T-helper 17 cell (primary cell): ENCODE results near the gene ZSCAN21. TPM values are rescaled to one million over a fixed set of nuclear protein-coding genes. Genes with fewer than 3 reads are reported as not detected.

Experiments
- ATAC-seq: fragments of 150-1000 bp; cut with Tn5 transposase; 2 replicates; pipeline ENCODE4 v1.10.0; 2021; ENCODE audit warnings: mild to moderate bottlenecking, moderate library complexity
- DNase-seq, 3 donors: peaks; one replicate each; pipeline versions ENCODE4 v3.0.0 to v3.0.0-alpha.2; 2020 to 2021
- H3K9me3 ChIP-seq: one replicate; pipeline ENCODE4 v1.7.0; 2013; ENCODE audit warnings: low read length, mild to moderate bottlenecking; ENCODE audit not compliant: control insufficient read depth, poor library complexity, severe bottlenecking
- H3K27ac Mint-ChIP-seq: one replicate; pipeline ENCODE4 v1.8.0; 2022; ENCODE audit warnings: mild to moderate bottlenecking, moderate library complexity, mixed read lengths
- H3K27me3 Mint-ChIP-seq: one replicate; pipeline ENCODE4 v1.8.0; 2022; ENCODE audit warnings: mixed read lengths
- H3K36me3 Mint-ChIP-seq: one replicate; pipeline ENCODE4 v1.8.0; 2022; ENCODE audit warnings: low read depth, mixed read lengths
- H3K4me1 Mint-ChIP-seq: one replicate; pipeline ENCODE4 v1.8.0; 2022; ENCODE audit warnings: mild to moderate bottlenecking, mixed read lengths
- H3K4me3 Mint-ChIP-seq: one replicate; pipeline ENCODE4 v1.8.0; 2022; ENCODE audit warnings: mild to moderate bottlenecking, moderate library complexity, mixed read lengths
- total RNA-seq, 4 donors: library from RNA in 2 of 4; stranded (reverse) in 2 of 4; gene quantifications; one replicate each; pipeline ENCODE4 v1.2.3 and lab custom pipeline; 2022 to 2026

The ZSCAN21 gene
- total RNA-seq, 2 donors from 2014 or later, result 4.2 to 5.2 TPM

DNA sequence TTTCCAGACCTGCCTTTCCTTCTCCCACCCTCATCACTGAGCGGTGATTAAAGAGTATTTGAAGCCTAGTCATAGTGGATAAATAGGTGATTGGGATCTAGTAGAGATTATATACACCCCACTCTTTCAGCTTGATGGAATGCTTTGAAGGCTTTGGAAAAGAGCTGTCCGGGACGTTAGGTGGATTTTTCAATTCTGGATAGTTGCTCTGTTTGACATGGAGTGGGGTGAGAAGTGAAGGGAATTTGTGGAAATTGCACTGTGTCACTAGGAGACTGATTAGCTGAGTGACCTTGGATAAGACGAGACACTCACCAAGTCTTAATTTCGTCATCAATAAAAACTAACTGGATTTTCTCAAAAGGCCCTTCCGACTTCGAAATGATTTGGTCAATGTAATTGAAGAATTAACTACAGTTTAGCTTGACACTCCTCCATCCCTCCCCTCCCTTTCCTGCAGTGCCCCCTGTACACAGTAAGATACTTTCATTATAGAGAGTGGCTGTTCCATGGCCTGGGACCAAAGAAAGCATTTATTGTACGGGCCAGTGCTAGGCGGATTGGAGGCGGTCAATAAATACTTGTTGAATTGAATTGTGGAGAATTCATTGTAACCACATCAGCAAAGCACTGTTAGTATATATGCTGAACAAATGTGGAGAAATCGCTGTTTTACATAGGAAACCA lies 33.2 kb upstream of the ZSCAN21 start:
- peaks cover 24% of the 10 kb centered on the region for H3K4me1 Mint-ChIP-seq
- H3K4me3 Mint-ChIP-seq, result peak overlapping the region; percentile 93
- H3K9me3 ChIP-seq, result no peaks in the 10 kb centered on the region
- ATAC-seq, result no peak
- peak overlapping the region; percentile 95 for H3K27ac Mint-ChIP-seq
- H3K27me3 Mint-ChIP-seq, result no peaks in the 10 kb centered on the region
- DNase-seq, result no peak
- H3K36me3 Mint-ChIP-seq, result peaks cover 4% of the 10 kb centered on the region

DNA sequence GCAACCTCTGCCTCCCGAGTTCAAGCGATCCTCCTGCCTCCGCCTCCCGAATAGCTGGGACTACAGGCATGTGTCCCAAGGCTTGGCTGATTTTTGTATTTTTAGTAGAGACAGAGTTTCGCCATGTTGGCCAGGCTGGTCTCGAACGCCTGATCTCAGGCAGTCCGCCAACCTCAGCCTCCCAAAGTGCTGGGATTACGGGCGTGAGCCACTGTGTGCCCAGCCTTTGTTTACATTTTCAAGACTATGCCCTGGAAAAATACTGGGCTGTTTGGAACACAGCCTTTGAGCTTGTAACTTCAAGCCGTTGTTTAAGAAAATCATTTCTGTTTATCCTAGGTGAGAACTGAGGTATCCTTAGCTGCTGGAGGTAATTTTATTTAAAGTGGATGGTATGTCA lies 32.3 kb upstream of the ZSCAN21 start:
- peaks cover 4% of the 10 kb centered on the region for H3K36me3 Mint-ChIP-seq
- H3K9me3 ChIP-seq, result no peaks in the 10 kb centered on the region
- no peak for DNase-seq
- peak overlapping the region; percentile 95 for H3K27ac Mint-ChIP-seq
- peaks cover 24% of the 10 kb centered on the region for H3K4me1 Mint-ChIP-seq
- H3K27me3 Mint-ChIP-seq, result no peaks in the 10 kb centered on the region
- no peak for ATAC-seq
- no peak overlapping the region for H3K4me3 Mint-ChIP-seq

DNA sequence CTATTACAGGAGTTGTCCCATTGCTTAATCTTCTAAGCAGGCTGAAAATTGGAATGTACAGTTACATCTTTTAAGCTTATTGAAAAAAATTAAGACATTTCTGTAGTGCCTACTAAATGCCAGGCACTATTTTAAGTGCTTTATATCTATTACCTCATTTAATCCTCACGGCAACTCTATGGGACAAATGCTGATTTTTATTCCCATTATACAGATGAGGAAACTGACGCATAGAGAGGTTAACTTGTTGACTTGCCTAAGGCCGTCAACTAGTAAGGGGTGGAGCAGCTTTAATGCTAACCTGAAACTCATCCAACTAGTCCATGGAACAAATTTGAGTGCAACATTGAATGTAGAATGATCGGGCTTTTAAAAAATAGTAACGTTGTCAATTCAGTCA lies 31.7 kb upstream of the ZSCAN21 start:
- no peak for ATAC-seq
- peaks cover 4% of the 10 kb centered on the region for H3K36me3 Mint-ChIP-seq
- no peak overlapping the region for H3K27ac Mint-ChIP-seq
- H3K4me1 Mint-ChIP-seq, result peaks cover 24% of the 10 kb centered on the region
- no peaks in the 10 kb centered on the region for H3K9me3 ChIP-seq
- H3K27me3 Mint-ChIP-seq, result no peaks in the 10 kb centered on the region
- H3K4me3 Mint-ChIP-seq, result no peak overlapping the region
- no peak for DNase-seq

DNA sequence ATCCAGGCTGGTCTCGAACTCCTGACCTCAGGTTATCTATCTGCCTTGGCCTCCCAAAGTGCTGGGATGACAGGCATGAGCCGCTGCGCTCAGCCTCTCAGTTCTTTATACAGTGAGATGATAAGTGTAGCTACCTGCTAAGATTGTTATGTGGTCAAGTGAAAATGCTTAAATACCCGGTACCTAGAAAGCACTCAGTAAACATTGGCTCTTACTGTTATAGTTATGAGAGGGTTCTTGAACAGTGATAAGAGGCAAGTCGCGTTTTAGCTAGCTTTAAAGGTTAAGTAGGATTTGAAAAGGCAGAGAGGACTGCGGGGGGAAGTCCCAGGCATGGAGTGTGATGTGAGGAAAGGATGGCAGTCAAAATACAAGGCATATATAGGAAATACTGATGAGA lies 29.7 kb upstream of the ZSCAN21 start:
- H3K27me3 Mint-ChIP-seq, result no peaks in the 10 kb centered on the region
- peaks cover 4% of the 10 kb centered on the region for H3K36me3 Mint-ChIP-seq
- DNase-seq (no peak), ATAC-seq (no peak)
- H3K27ac Mint-ChIP-seq, result peak overlapping the region; percentile 88
- H3K9me3 ChIP-seq, result no peaks in the 10 kb centered on the region
- no peak overlapping the region for H3K4me3 Mint-ChIP-seq
- H3K4me1 Mint-ChIP-seq, result peaks cover 24% of the 10 kb centered on the region

DNA sequence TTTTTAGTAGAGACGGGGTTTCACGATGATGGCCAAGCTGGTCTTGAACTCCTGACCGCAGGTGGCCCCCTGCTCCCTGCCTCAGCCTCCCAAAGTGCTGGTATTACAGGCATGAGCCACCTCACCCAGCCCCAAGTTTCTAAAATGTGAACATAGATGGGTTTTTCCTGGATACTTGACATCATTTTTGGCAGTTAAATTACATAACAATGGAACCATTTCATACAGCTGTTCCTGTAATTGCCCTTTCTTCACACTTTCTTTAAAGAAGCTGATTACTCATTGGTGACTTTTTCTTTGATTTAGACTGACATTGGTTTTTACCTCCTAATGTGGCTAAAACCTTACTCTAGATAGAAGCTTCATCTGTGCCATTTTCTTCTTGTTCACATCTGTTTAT lies 28.3 kb upstream of the ZSCAN21 start:
- peaks cover 17% of the 10 kb centered on the region for H3K4me1 Mint-ChIP-seq
- H3K36me3 Mint-ChIP-seq, result peaks cover 4% of the 10 kb centered on the region
- no peaks in the 10 kb centered on the region for H3K9me3 ChIP-seq
- no peaks in the 10 kb centered on the region for H3K27me3 Mint-ChIP-seq
- no peak for DNase-seq
- no peak overlapping the region for H3K4me3 Mint-ChIP-seq
- no peak for ATAC-seq
- H3K27ac Mint-ChIP-seq, result peak overlapping the region; percentile 14

DNA sequence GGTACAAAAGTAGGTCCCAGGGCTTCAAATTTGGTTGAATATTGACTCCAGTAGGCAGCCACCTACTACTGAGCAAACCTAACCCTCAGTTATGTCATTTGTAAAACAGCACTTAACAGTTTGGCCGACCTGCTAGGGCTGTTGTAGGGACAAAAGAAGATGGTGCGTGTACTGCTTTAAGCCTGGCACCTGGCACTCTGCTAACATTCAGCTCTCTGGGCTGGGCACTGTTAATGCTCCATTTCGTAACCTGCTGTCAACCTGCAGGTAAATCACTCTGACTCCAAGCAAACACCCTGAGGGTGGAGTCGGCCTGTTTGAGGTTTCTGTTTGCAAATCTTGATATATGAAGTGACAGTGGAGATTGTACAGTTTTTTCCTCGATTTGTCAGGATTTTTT lies 27.0 kb upstream of the ZSCAN21 start:
- Mint-ChIP-seq H3K36me3 (peaks cover 4% of the 10 kb centered on the region), H3K27ac (no peak overlapping the region), H3K27me3 (no peaks in the 10 kb centered on the region), H3K4me1 (peaks cover 14% of the 10 kb centered on the region), H3K4me3 (no peak overlapping the region)
- no peaks in the 10 kb centered on the region for H3K9me3 ChIP-seq
- ATAC-seq (no peak), DNase-seq (no peak)

DNA sequence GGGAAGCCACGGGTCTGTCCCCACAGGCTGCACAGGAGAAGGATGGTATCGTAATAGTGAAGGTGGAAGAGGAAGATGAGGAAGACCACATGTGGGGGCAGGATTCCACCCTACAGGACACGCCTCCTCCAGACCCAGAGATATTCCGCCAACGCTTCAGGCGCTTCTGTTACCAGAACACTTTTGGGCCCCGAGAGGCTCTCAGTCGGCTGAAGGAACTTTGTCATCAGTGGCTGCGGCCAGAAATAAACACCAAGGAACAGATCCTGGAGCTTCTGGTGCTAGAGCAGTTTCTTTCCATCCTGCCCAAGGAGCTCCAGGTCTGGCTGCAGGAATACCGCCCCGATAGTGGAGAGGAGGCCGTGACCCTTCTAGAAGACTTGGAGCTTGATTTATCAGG lies 26.0 kb upstream of the ZSCAN21 start:
- Mint-ChIP-seq H3K27me3 (no peaks in the 10 kb centered on the region), H3K4me1 (peaks cover 11% of the 10 kb centered on the region), H3K27ac (peak overlapping the region; percentile 34), H3K4me3 (no peak overlapping the region), H3K36me3 (peaks cover 4% of the 10 kb centered on the region)
- no peak for ATAC-seq
- DNase-seq, result no peak
- H3K9me3 ChIP-seq, result no peaks in the 10 kb centered on the region

DNA sequence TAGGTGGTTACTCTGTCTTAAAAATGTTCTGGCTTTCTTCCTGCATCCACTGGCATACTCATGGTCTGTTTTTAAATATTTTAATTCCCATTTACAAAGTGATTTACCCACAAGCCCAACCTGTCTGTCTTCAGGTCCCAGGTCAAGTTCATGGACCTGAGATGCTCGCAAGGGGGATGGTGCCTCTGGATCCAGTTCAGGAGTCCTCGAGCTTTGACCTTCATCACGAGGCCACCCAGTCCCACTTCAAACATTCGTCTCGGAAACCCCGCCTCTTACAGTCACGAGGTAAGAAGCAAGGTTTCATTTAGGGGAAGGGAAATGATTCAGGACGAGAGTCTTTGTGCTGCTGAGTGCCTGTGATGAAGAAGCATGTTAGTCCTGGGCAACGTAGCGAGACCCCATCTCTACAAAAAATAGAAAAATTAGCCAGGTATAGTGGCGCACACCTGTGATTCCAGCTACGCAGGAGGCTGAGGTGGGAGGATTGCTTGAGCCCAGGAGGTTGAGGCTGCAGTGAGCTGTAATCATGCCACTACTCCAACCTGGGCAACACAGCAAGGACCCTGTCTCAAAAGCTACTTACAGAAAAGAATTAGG lies 25.5 kb upstream of the ZSCAN21 start:
- DNase-seq (no peak), ATAC-seq (no peak)
- no peaks in the 10 kb centered on the region for H3K9me3 ChIP-seq
- Mint-ChIP-seq H3K27me3 (no peaks in the 10 kb centered on the region), H3K36me3 (peaks cover 4% of the 10 kb centered on the region), H3K4me3 (no peak overlapping the region), H3K4me1 (peaks cover 11% of the 10 kb centered on the region), H3K27ac (peak overlapping the region; percentile 34)

DNA sequence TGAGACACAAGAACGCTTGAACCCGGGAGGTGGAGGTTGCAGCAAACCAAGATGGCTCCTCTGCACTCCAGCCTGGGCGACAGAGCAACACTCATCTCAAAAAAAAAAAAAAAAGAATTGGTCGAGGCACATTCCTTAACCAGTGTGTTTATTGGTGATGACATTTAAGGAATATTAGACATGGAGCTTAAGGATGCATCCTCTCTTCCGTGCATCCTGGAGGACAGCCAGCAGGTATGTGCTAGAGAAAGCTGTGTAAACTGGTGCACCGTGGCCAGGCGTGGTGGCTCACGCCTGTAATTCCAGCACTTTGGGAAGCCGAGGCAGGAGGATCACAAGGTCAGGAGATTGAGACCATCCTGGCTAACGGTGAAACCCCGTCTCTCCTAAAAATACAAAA lies 22.4 kb upstream of the ZSCAN21 start:
- H3K27me3 Mint-ChIP-seq, result no peaks in the 10 kb centered on the region
- no peak overlapping the region for H3K4me3 Mint-ChIP-seq
- ATAC-seq (no peak), DNase-seq (no peak)
- peaks cover 4% of the 10 kb centered on the region for H3K36me3 Mint-ChIP-seq
- H3K4me1 Mint-ChIP-seq, result peaks cover 5% of the 10 kb centered on the region
- no peak overlapping the region for H3K27ac Mint-ChIP-seq
- H3K9me3 ChIP-seq, result no peaks in the 10 kb centered on the region

DNA sequence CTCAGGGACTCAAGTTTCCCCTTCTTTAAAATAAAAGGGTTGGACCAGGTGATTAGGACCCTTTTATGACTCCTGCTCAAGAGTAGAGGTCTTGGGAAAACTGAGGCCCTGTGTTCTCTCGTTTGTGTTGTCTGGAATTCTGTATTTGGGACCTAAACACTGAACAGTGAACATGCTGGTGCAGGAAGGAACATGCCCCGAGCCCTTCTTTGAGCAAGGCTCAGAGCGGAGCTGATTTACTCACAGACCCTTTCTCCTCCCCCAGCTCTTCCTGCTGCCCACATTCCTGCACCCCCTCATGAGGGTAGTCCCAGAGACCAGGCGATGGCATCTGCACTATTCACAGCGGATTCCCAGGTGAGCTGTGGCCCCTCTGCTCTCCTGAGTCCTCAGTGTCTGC lies 20.0 kb upstream of the ZSCAN21 start:
- ATAC-seq (no peak), DNase-seq (no peak)
- Mint-ChIP-seq H3K27ac (no peak overlapping the region), H3K4me1 (peaks cover 5% of the 10 kb centered on the region), H3K27me3 (no peaks in the 10 kb centered on the region), H3K4me3 (no peak overlapping the region), H3K36me3 (peaks cover 8% of the 10 kb centered on the region)
- H3K9me3 ChIP-seq, result no peaks in the 10 kb centered on the region

DNA sequence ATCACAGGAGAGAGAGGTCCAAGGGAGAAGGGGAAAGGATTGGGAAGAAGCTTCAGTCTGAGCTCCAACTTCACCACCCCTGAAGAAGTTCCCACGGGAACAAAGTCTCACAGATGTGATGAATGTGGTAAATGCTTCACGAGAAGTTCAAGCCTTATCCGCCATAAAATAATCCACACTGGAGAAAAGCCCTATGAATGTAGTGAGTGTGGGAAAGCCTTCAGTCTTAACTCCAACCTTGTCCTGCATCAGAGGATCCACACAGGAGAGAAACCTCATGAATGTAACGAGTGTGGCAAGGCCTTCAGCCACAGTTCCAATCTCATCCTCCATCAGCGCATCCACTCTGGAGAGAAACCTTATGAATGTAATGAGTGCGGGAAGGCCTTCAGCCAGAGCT lies 16.0 kb upstream of the ZSCAN21 start:
- Mint-ChIP-seq H3K27me3 (no peaks in the 10 kb centered on the region), H3K4me3 (no peak overlapping the region), H3K36me3 (peaks cover 8% of the 10 kb centered on the region), H3K4me1 (peaks cover 5% of the 10 kb centered on the region), H3K27ac (no peak overlapping the region)
- DNase-seq (no peak), ATAC-seq (no peak)
- no peaks in the 10 kb centered on the region for H3K9me3 ChIP-seq

DNA sequence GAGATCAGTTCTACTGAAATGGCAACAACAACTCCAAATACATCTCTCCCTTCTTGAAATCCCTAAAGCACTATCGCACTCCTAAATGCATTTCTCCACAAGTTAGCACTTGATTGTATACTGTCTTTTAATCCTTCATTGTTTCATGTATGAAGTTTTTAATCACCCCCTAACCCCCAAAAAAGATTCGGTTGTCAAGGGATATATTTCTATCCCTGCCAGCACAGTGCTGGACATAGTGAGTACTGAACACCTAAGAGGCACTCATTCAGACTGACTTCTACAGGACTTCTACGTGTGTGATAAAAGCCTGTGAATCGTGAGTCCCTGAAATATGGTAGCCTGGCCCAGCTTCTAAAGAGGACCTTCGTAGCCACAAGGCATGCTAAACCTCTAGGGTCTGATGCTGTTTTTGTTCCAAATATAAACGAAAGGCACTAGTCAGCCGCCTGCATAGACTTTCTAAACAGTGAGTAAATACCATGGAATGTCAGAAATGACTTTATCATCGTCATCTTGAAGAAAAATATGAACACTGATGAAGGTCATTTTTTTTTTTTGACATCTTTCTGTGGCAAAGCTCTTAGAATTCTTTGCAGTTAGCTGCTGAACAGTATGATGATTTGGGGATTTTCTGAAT lies 14.6 kb upstream of the ZSCAN21 start:
- no peak for ATAC-seq
- no peaks in the 10 kb centered on the region for H3K9me3 ChIP-seq
- no peak overlapping the region for H3K4me3 Mint-ChIP-seq
- H3K4me1 Mint-ChIP-seq, result peaks cover 5% of the 10 kb centered on the region
- H3K36me3 Mint-ChIP-seq, result peaks cover 8% of the 10 kb centered on the region
- no peak for DNase-seq
- H3K27ac Mint-ChIP-seq, result no peak overlapping the region
- no peaks in the 10 kb centered on the region for H3K27me3 Mint-ChIP-seq

DNA sequence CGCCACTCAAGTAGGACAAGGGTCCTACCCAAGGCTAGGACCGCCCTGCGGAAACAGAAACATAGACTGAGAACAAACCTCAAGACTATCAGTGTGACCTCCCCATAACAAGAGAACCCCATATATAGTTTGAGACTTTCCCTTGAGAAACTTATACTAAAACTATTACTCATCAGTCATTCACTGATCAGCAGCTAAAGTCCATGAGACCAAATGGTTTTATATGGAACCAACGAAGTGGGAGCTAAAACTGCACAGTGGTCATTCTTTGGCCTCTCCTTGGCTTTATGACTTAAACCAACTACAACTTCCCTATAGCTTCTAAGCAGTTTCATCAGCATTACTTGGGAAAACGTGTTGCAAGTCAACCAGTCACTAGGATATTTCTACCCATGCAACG lies 13.7 kb upstream of the ZSCAN21 start:
- ATAC-seq (no peak), DNase-seq (no peak)
- H3K9me3 ChIP-seq, result no peaks in the 10 kb centered on the region
- Mint-ChIP-seq H3K27me3 (no peaks in the 10 kb centered on the region), H3K27ac (no peak overlapping the region), H3K4me3 (no peak overlapping the region), H3K4me1 (peaks cover 3% of the 10 kb centered on the region), H3K36me3 (peaks cover 6% of the 10 kb centered on the region)

DNA sequence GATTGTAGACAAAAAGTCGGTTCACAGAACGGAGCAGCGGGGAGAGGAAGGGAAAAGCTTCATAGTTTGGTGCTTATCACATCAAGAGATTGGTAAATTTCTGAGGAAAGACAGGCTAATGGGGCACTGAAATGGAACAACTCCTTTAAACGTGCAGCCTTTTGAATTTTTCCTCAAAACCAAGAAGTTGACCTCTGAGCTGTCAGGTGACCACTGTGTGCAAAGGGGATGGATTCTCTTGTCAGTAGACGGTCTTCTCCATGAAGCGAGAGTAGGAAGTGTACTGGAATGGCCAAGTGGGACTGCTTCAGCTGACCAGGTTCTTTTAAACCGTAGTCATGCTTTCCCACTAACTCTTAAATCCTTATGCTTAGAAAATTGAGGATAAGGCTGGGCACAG lies 11.2 kb upstream of the ZSCAN21 start:
- Mint-ChIP-seq H3K27ac (no peak overlapping the region), H3K36me3 (peaks cover under 1% of the 10 kb centered on the region), H3K4me3 (no peak overlapping the region), H3K4me1 (no peaks in the 10 kb centered on the region), H3K27me3 (no peaks in the 10 kb centered on the region)
- ATAC-seq (no peak), DNase-seq (no peak)
- H3K9me3 ChIP-seq, result no peaks in the 10 kb centered on the region
